ENCODE results near the gene ZNF254.
"Not testable (repeated sequence)": the region's sequence is repeated elsewhere in the genome, so short reads cannot be mapped to it uniquely, and the experiment has no call there.

Gene ZNF254

DNA sequence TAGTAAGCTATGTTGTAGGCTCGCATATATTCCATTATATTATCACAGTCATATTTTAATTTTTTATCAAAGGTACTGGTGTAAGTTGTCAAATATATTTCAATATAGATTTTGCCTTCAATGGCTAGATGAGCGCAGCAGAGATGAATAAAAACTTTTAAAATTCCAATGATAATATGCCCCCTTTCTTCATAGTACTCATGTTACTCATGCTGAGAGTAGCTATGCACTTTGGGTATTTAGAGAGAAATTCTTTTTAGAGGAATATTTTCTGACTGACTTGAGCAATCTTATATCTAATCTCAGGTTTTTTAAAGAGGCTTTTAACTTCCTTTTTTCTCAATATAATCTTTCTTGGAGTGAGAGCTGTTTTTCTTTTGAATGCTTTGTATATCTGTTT, 11.4 kb downstream of the ZNF254 start:
- Histone ChIP-seq H3K9me2 (replicated peaks; ENCODE audit: insufficient read depth, low read length) (no peaks in the 10 kb centered on the region), H3K79me2 (ENCODE audit: insufficient read depth, low read length) (peaks cover 94% of the 10 kb centered on the region)

DNA sequence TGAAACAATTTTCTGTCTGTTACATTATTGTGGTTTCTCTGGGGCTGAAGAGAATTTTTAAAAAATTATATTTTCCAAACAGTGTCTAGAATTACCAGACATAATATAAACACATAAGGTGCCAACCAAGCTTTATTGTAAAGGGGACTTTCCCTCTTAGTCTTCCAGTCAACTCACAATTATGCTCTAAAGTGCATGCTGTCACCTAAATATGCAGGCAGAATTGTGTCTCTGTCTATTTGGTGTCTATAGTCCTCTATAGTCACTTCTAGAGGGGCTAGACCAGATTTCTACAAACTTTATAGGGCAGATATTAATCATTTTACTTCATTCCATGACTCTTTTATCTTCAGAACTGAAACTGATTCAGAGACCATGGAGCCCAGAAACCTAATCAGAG, 12.8 kb downstream of the ZNF254 start:
- Histone ChIP-seq H3F3A (ENCODE audit: insufficient read depth) (no peaks in the 10 kb centered on the region), H3K9me2 (replicated peaks; ENCODE audit: insufficient read depth, low read length) (no peaks in the 10 kb centered on the region), H3K9me3 (ENCODE audit: insufficient read depth, low read length) (no peaks in the 10 kb centered on the region), H2AFZ (ENCODE audit: low read depth, low read length, severe bottlenecking) (no peak overlapping the region), H3K36me3 (ENCODE audit: low read length) (peaks cover 25% of the 10 kb centered on the region; the same call in 1 of the 2 replicates), H3K79me2 (ENCODE audit: insufficient read depth, low read length) (peaks cover 90% of the 10 kb centered on the region), H3K27ac (ENCODE audit: low read depth, low read length) (no peak overlapping the region), H3K4me3 (ENCODE audit: insufficient read depth, low read length, poor library complexity, severe bottlenecking) (no peak overlapping the region), H3K4me2 (ENCODE audit: low read depth, low read length, poor library complexity, severe bottlenecking) (no peak overlapping the region), H4K20me1 (ENCODE audit: low read depth, low read length) (peaks cover 5% of the 10 kb centered on the region; the same call in 1 of the 2 replicates), H3K9ac (ENCODE audit: low read length) (no peak overlapping the region), H3K27me3 (ENCODE audit: low read length) (no peaks in the 10 kb centered on the region)
- TF ChIP-seq, protein P1, sequence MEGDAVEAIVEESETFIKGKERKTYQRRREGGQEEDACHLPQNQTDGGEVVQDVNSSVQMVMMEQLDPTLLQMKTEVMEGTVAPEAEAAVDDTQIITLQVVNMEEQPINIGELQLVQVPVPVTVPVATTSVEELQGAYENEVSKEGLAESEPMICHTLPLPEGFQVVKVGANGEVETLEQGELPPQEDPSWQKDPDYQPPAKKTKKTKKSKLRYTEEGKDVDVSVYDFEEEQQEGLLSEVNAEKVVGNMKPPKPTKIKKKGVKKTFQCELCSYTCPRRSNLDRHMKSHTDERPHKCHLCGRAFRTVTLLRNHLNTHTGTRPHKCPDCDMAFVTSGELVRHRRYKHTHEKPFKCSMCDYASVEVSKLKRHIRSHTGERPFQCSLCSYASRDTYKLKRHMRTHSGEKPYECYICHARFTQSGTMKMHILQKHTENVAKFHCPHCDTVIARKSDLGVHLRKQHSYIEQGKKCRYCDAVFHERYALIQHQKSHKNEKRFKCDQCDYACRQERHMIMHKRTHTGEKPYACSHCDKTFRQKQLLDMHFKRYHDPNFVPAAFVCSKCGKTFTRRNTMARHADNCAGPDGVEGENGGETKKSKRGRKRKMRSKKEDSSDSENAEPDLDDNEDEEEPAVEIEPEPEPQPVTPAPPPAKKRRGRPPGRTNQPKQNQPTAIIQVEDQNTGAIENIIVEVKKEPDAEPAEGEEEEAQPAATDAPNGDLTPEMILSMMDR (IDR thresholded peaks at IDR 0.05; ENCODE audit: insufficient read depth, low read length, poor library complexity, severe bottlenecking), result no peak
- TF ChIP-seq EZH2phosphoT487 (conservative IDR thresholded peaks at IDR 0.05; ENCODE audit: low read length), result no peak

More for the DNA sequence above, 11.4 kb downstream of the ZNF254 start:
- H4K20me1 ChIP-seq (ENCODE audit: low read depth, low read length), result peaks cover 5% of the 10 kb centered on the region; the same call in 1 of the 2 replicates
- H3K36me3 ChIP-seq (ENCODE audit: low read length), result peaks cover 26% of the 10 kb centered on the region; the same call in 1 of the 2 replicates
- H3K9ac ChIP-seq (ENCODE audit: low read length), result no peak overlapping the region
- H3K27ac ChIP-seq (ENCODE audit: low read depth, low read length), result no peak overlapping the region
- H3K9me3 ChIP-seq (ENCODE audit: insufficient read depth, low read length), result no peaks in the 10 kb centered on the region
- H3K27me3 ChIP-seq (ENCODE audit: low read length), result no peaks in the 10 kb centered on the region
- H3F3A ChIP-seq (ENCODE audit: insufficient read depth), result no peaks in the 10 kb centered on the region
- no peak for TF ChIP-seq EZH2phosphoT487 (conservative IDR thresholded peaks at IDR 0.05; ENCODE audit: low read length)
- TF ChIP-seq, protein P1 (IDR thresholded peaks at IDR 0.05; ENCODE audit: insufficient read depth, low read length, poor library complexity, severe bottlenecking), result no peak
- no peak overlapping the region for H2AFZ ChIP-seq (ENCODE audit: low read depth, low read length, severe bottlenecking)
- no peak overlapping the region for H3K4me2 ChIP-seq (ENCODE audit: low read depth, low read length, poor library complexity, severe bottlenecking)
- no peak overlapping the region for H3K4me3 ChIP-seq (ENCODE audit: insufficient read depth, low read length, poor library complexity, severe bottlenecking)

DNA sequence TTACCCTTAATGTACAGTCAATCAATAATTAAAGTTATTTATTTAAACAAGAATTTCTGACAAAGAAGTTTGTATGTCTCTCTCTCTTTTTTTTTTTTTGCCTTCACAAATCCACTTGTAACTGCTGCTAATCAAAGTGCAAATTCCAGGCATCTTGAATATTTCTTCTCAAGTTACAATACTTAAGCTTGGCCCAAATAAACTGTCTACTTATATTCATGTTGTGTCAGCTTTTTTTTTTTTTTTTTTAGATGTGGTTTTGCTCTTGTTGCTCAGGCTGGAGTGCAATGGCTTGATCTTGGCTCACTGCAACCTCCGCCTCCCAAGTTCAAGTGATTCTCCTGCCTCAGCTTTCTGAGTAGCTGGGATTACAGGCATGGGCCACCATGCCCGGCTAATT, 13.6 kb downstream of the ZNF254 start:
- H3K27me3 ChIP-seq (ENCODE audit: low read length); H3K9me3 ChIP-seq (ENCODE audit: insufficient read depth, low read length); H3K9ac ChIP-seq (ENCODE audit: low read length); H3K27ac ChIP-seq (ENCODE audit: low read depth, low read length); H3K4me2 ChIP-seq (ENCODE audit: low read depth, low read length, poor library complexity, severe bottlenecking); H3F3A ChIP-seq (ENCODE audit: insufficient read depth); H2AFZ ChIP-seq (ENCODE audit: low read depth, low read length, severe bottlenecking); H3K4me3 ChIP-seq (ENCODE audit: insufficient read depth, low read length, poor library complexity, severe bottlenecking); H4K20me1 ChIP-seq (ENCODE audit: low read depth, low read length); H3K9me2 ChIP-seq (replicated peaks; ENCODE audit: insufficient read depth, low read length): not testable (repeated sequence)
- H3K79me2 ChIP-seq (ENCODE audit: insufficient read depth, low read length), result peaks cover 84% of the 10 kb centered on the region
- H3K36me3 ChIP-seq (ENCODE audit: low read length), result peaks cover 29% of the 10 kb centered on the region

DNA sequence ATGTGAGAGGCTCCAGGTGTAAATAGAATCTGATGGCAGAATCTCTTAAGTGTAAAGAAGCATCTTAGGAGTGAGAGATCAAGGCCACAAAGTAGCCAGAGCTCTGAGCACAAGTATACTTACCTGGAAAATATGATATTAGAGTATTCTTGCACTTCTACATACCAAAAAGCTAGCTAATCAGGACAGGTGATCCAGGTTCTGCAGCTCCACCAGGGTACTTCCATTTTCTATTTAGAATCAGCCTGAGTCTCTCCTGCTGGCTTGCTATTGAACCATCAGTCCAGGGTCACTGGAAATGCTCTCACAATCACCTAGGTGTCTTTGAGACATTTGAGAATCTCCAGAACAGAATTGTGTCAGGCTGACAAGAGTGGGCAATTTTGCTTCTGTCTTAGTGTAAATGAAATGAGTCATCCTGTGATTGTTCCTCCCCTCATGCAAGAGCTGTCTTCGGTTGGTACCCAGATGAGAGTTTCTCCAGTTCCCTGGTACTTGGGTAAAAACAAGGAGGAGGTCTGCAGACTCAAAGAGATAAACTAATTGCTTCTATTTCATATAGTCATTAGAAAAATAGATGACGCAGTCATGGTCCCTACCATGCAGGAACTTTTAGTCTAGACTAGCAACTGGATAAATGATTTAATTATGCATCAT, 14.6 kb downstream of the ZNF254 start:
- H3K36me3 ChIP-seq (ENCODE audit: low read length), result peaks cover 31% of the 10 kb centered on the region
- H3K27ac ChIP-seq (ENCODE audit: low read depth, low read length), result no peak overlapping the region

More for the DNA sequence above, 14.6 kb downstream of the ZNF254 start:
- Histone ChIP-seq H4K20me1 (ENCODE audit: low read depth, low read length) (peaks cover 5% of the 10 kb centered on the region; the same call in 1 of the 2 replicates), H2AFZ (ENCODE audit: low read depth, low read length, severe bottlenecking) (no peak overlapping the region), H3K9me3 (ENCODE audit: insufficient read depth, low read length) (no peaks in the 10 kb centered on the region), H3F3A (ENCODE audit: insufficient read depth) (no peaks in the 10 kb centered on the region), H3K79me2 (ENCODE audit: insufficient read depth, low read length) (peaks cover 74% of the 10 kb centered on the region), H3K4me3 (ENCODE audit: insufficient read depth, low read length, poor library complexity, severe bottlenecking) (no peak overlapping the region), H3K4me2 (ENCODE audit: low read depth, low read length, poor library complexity, severe bottlenecking) (no peak overlapping the region), H3K9me2 (replicated peaks; ENCODE audit: insufficient read depth, low read length) (no peaks in the 10 kb centered on the region), H3K9ac (ENCODE audit: low read length) (no peak overlapping the region), H3K27me3 (ENCODE audit: low read length) (no peaks in the 10 kb centered on the region)
- no peak for TF ChIP-seq EZH2phosphoT487 (conservative IDR thresholded peaks at IDR 0.05; ENCODE audit: low read length)
- TF ChIP-seq, protein P1 (IDR thresholded peaks at IDR 0.05; ENCODE audit: insufficient read depth, low read length, poor library complexity, severe bottlenecking), result no peak
